A549 (cell line): Measurements from ENCODE around the gene NID1. TPM values are rescaled to one million over a fixed set of nuclear protein-coding genes. Genes with fewer than 3 reads are reported as not detected.

Experiments used
- ATAC-seq, 2 experiments: fragments of 200-7000 bp in 1 of 2; fragments of >200 bp in 1 of 2; cut with Nextera tagmentation in 1 of 2; cut with Tn5 transposase in 1 of 2; 3 replicates each; pipeline versions ENCODE4 v1.8.0 to v1.9.1; 2018 to 2020; ENCODE audit warnings: mild to moderate bottlenecking in 1 of 2, moderate library complexity in 1 of 2
- CTCF ChIA-PET: fragments of 300-600 bp; sonication (Branson Sonifier 250); formaldehyde crosslinking; extraction: SDS; loops from one replicate; lab custom pipeline; 2021; ENCODE audit warnings: antibody characterized with exemption, inconsistent platforms; lab: Yijun Ruan, JAX
- POLR2A ChIA-PET: fragments of 350-600 bp; formaldehyde crosslinking; extraction: SDS; loops from one replicate; lab custom pipeline; 2021; ENCODE audit warnings: antibody characterized with exemption, inconsistent platforms; lab: Yijun Ruan, JAX
- DNase-seq, 2 experiments: peaks; one replicate each; pipeline versions ENCODE4 v3.0.0 to v3.0.0-alpha.2; 2011 to 2016; ENCODE audit warnings: low read depth in 1 of 2, low spot score in 1 of 2
- FAIRE-seq: peaks from 2 replicates; lab custom pipeline; 2011; peaks lifted over from hg19 to GRCh38; lab: Jason Lieb, UNC
- H3K27ac ChIP-seq, 2 experiments: fragments of >200 bp; sonication (Bioruptor Twin); formaldehyde crosslinking; 3 replicates each; pipeline ENCODE4 v1.5.1; 2016 to 2017
- H3K4me1 ChIP-seq: fragments of >200 bp; sonication (Bioruptor Twin); formaldehyde crosslinking; 3 replicates; pipeline ENCODE4 v1.6.1; 2016
- H3K4me2 ChIP-seq: fragments of >200 bp; sonication (Bioruptor Twin); formaldehyde crosslinking; 3 replicates; pipeline ENCODE4 v1.6.1; 2016
- H3K4me3 ChIP-seq: fragments of >200 bp; sonication (Bioruptor Twin); formaldehyde crosslinking; 3 replicates; pipeline ENCODE4 v1.5.1; 2016
- H3K9me3 ChIP-seq: fragments of >200 bp; sonication (Bioruptor Twin); formaldehyde crosslinking; 3 replicates; pipeline ENCODE4 v1.6.1; 2016
- ATOH8 ChIP-seq: fragments of 250-450 bp; sonication (Bioruptor Pico); IDR thresholded peaks from 2 replicates; pipeline ENCODE4 v1.5.0; 2020; ENCODE audit warnings: low read depth, mild to moderate bottlenecking, moderate library complexity
- BHLHE40 ChIP-seq: IDR thresholded peaks from 2 replicates; pipeline ENCODE4 v1.6.1; 2012; ENCODE audit warnings: low read depth, low read length, inconsistent platforms
- CBX2 ChIP-seq: fragments of 200-600 bp; sonication (generic); IDR thresholded peaks from 2 replicates; pipeline ENCODE4 v1.6.1; 2016; ENCODE audit warnings: low read depth, mild to moderate bottlenecking, borderline replicate concordance
- CBX8 ChIP-seq: fragments of 200-600 bp; sonication (generic); IDR thresholded peaks from 2 replicates; pipeline ENCODE4 v1.6.1; 2016
- CHD4 ChIP-seq: fragments of 200-600 bp; sonication (generic); IDR thresholded peaks from 2 replicates; pipeline ENCODE4 v1.6.1; 2016; ENCODE audit warnings: antibody characterized with exemption, mild to moderate bottlenecking, borderline replicate concordance
- EHMT2 ChIP-seq: fragments of 200-600 bp; sonication (generic); IDR thresholded peaks from 2 replicates; pipeline ENCODE4 v1.6.1; 2016; ENCODE audit warnings: antibody characterized with exemption, low read depth, mild to moderate bottlenecking, moderate library complexity
- ESRRA ChIP-seq: fragments of 150-350 bp; IDR thresholded peaks from 2 replicates; pipeline ENCODE4 v1.6.1; 2014; ENCODE audit warnings: mild to moderate bottlenecking, low read length, borderline replicate concordance
- FOSB ChIP-seq: fragments of 250-450 bp; sonication (Bioruptor Pico); IDR thresholded peaks from 2 replicates; pipeline ENCODE4 v1.5.0; 2020; ENCODE audit warnings: mild to moderate bottlenecking, moderate library complexity
- FOSL2 ChIP-seq, 2 experiments: fragments of 450-650 bp in 1 of 2; fragments of >200 bp in 1 of 2; sonication (Bioruptor Twin) in 1 of 2; formaldehyde crosslinking; IDR thresholded peaks; 2 replicates each; pipeline versions ENCODE4 v1.5.0 to v1.6.1; 2016 to 2020; ENCODE audit warnings: mild to moderate bottlenecking in 1 of 2, moderate library complexity in 1 of 2
- FOXS1 ChIP-seq: fragments of 250-450 bp; sonication (Bioruptor Pico); IDR thresholded peaks from 2 replicates; pipeline ENCODE4 v1.5.0; 2020; ENCODE audit warnings: mild to moderate bottlenecking, moderate library complexity
- HEYL ChIP-seq: fragments of 250-450 bp; sonication (Bioruptor Pico); IDR thresholded peaks from 2 replicates; pipeline ENCODE4 v1.8.0; 2021; ENCODE audit warnings: mild to moderate bottlenecking, moderate library complexity
- HOXB13 ChIP-seq: fragments of 250-450 bp; sonication (Bioruptor Pico); IDR thresholded peaks from 2 replicates; pipeline ENCODE4 v1.5.0; 2020; ENCODE audit warnings: low read depth, mild to moderate bottlenecking, moderate library complexity
- HOXB5 ChIP-seq: fragments of 250-450 bp; sonication (Bioruptor Pico); IDR thresholded peaks from 2 replicates; pipeline ENCODE4 v1.5.0; 2020; ENCODE audit warnings: mild to moderate bottlenecking, moderate library complexity
- JUN ChIP-seq, 2 experiments: fragments of >200 bp; sonication (Bioruptor Twin); formaldehyde crosslinking; IDR thresholded peaks; 2 replicates in 1 of 2; 3 replicates in 1 of 2; pipeline ENCODE4 v1.6.1; 2016 to 2017
- KDM1A ChIP-seq: fragments of 200-600 bp; sonication (generic); IDR thresholded peaks from 2 replicates; pipeline ENCODE4 v1.6.1; 2016; ENCODE audit warnings: low read depth, mild to moderate bottlenecking
- MAFK ChIP-seq: fragments of 450-650 bp; IDR thresholded peaks from 2 replicates; pipeline ENCODE4 v1.6.1; 2014; ENCODE audit not compliant: partially characterized antibody
- MAZ ChIP-seq: fragments of 150-350 bp; IDR thresholded peaks from 2 replicates; pipeline ENCODE4 v1.6.1; 2014; ENCODE audit warnings: antibody characterized with exemption, low read depth, low read length, borderline replicate concordance
- NPAS2 ChIP-seq: fragments of 250-450 bp; sonication (Bioruptor Pico); IDR thresholded peaks from 2 replicates; pipeline ENCODE4 v1.8.0; 2022; ENCODE audit warnings: mild to moderate bottlenecking, moderate library complexity, borderline replicate concordance
- PHF8 ChIP-seq: fragments of 200-600 bp; sonication (generic); IDR thresholded peaks from 2 replicates; pipeline ENCODE4 v1.6.1; 2016; ENCODE audit warnings: low read depth, mild to moderate bottlenecking, antibody characterized with exemption, moderate library complexity, borderline replicate concordance
- POLR2A ChIP-seq: IDR thresholded peaks from 2 replicates; pipeline ENCODE4 v1.6.1; 2012; ENCODE audit warnings: mild to moderate bottlenecking, low read length
- RAD21 ChIP-seq, 2 experiments: fragments of >200 bp in 1 of 2; sonication (Bioruptor Twin) in 1 of 2; formaldehyde crosslinking in 1 of 2; IDR thresholded peaks in 1 of 2; conservative IDR thresholded peaks in 1 of 2; 2 replicates in 1 of 2; 3 replicates in 1 of 2; pipeline ENCODE4 v1.6.1; 2012 to 2018; ENCODE audit warnings: inconsistent platforms in 1 of 2
- RFX5 ChIP-seq: fragments of 450-650 bp; IDR thresholded peaks from 2 replicates; pipeline ENCODE4 v1.7.1; 2014; ENCODE audit warnings: antibody characterized with exemption, mild to moderate bottlenecking, moderate library complexity
- RNF2 ChIP-seq: fragments of 200-600 bp; sonication (generic); IDR thresholded peaks from 2 replicates; pipeline ENCODE4 v1.6.1; 2016; ENCODE audit warnings: low read depth, mild to moderate bottlenecking, antibody characterized with exemption, moderate library complexity, borderline replicate concordance
- SMC3 ChIP-seq: fragments of >200 bp; sonication (Bioruptor Twin); formaldehyde crosslinking; IDR thresholded peaks from 3 replicates; pipeline ENCODE4 v1.6.1; 2018; ENCODE audit warnings: inconsistent platforms
- TFCP2L1 ChIP-seq: fragments of 250-450 bp; sonication (Bioruptor Pico); IDR thresholded peaks from 2 replicates; pipeline ENCODE4 v1.5.0; 2021; ENCODE audit warnings: mild to moderate bottlenecking
- TP53 ChIP-seq: fragments of 250-450 bp; sonication (Bioruptor Pico); IDR thresholded peaks from 2 replicates; pipeline ENCODE4 v1.5.0; 2021; ENCODE audit warnings: mild to moderate bottlenecking, moderate library complexity
- ZSCAN20 ChIP-seq: fragments of 250-450 bp; sonication (Bioruptor Pico); IDR thresholded peaks from 2 replicates; pipeline ENCODE4 v1.8.0; 2022; ENCODE audit warnings: mild to moderate bottlenecking, moderate library complexity
- WGBS: methylation state at CpG from one replicate; pipeline ENCODE4 v1.1.6; 2017; ENCODE audit errors: missing lambda C conversion rate; 5-methylcytosine and 5-hydroxymethylcytosine counted together
- polyA plus RNA-seq, 4 experiments: library from polyadenylated mRNA; depleted of rRNA in 3 of 4; stranded (reverse); fragments of >200 nt; fragmentation: RNase III in 1 of 4; extraction: RNeasy Plus Mini Kit Qiagen cat#74134 plus additional on column Dnase treatment in 1 of 4; gene quantifications; 2 replicates in 3 of 4; 3 replicates in 1 of 4; pipeline ENCODE4 v1.2.3, GENCODE V29; 2011 to 2017
- TF ChIP-seq, protein P1 (sequence below): fragments of 450-650 bp; IDR thresholded peaks from 2 replicates; pipeline ENCODE4 v1.6.1; 2014; ENCODE audit warnings: antibody characterized with exemption
- TF ChIP-seq, protein P2 (sequence below): fragments of 200-600 bp; sonication (generic); IDR thresholded peaks from 2 replicates; pipeline ENCODE4 v1.6.1; 2016; ENCODE audit warnings: antibody characterized with exemption, mild to moderate bottlenecking, moderate library complexity
- TF ChIP-seq, protein P3 (sequence below): IDR thresholded peaks from 2 replicates; pipeline ENCODE4 v1.6.1; 2012; ENCODE audit warnings: low read depth, borderline replicate concordance

NID1 gene
- polyA plus RNA-seq, 2 of the 4 experiments (the other 2 are of a cell fraction): 6.8 to 10.5 TPM

GRCh38 chr1:235993652-235994051, 71.2 kb downstream of the NID1 start:
- WGBS: 91% methylated on average over 26 of the region's 31 CpGs

DNA sequence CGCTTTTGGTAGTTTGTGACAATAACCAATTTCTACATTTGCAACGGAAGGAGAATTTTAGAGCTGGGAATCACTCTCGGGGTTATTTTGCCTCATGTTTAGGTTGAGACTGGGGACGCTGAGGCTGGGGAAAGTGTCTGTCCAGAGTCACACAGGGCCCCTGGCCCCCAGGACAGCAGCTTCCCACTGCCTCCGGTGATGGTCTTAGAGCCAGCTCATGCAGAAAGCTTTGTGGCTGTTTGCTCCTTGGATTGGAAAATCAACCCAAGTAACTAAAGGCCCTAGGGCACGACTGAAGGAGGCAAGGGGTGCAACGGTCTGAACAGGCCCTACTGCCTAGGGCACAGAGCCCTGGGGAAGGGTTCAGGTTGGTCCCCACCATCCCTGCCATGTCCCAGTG, 72.0 kb downstream of the NID1 start:
- ATAC-seq (no peak; a peak in 1 of 6 replicates), DNase-seq (no peak)
- no peak overlapping the region for H3K27ac ChIP-seq
- no peaks in the 10 kb centered on the region for H3K9me3 ChIP-seq
- POLR2A ChIA-PET: no interaction called here
- no peaks in the 10 kb centered on the region for H3K4me1 ChIP-seq
- TF ChIP-seq SMC3 (no peak), FOXS1 (CRISPR knock-in tag) (no peak), NPAS2 (CRISPR knock-in tag) (no peak), RNF2 (no peak), POLR2A (no peak), TFCP2L1 (CRISPR knock-in tag) (no peak), EHMT2 (no peak), ATOH8 (CRISPR knock-in tag) (no peak), RFX5 (no peak), KDM1A (no peak), HEYL (CRISPR knock-in tag) (no peak), PHF8 (no peak), BHLHE40 (no peak), FOSL2 (IDR thresholded peaks at IDR 0.05) (no peak), FOSL2 (CRISPR knock-in tag; IDR thresholded peaks at IDR 0.05) (no peak), MAFK (no peak), ESRRA (no peak)
- TF ChIP-seq, protein P1, sequence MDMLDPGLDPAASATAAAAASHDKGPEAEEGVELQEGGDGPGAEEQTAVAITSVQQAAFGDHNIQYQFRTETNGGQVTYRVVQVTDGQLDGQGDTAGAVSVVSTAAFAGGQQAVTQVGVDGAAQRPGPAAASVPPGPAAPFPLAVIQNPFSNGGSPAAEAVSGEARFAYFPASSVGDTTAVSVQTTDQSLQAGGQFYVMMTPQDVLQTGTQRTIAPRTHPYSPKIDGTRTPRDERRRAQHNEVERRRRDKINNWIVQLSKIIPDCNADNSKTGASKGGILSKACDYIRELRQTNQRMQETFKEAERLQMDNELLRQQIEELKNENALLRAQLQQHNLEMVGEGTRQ: no peak
- TF ChIP-seq, all 56 proteins: peak for 0
- WGBS: 65% methylated on average over 7 of the region's 7 CpGs
- Histone ChIP-seq H3K4me3 (no peak overlapping the region), H3K4me2 (no peak overlapping the region)
- FAIRE-seq: no peak
- CTCF ChIA-PET: interaction anchor here (0.9 to 5.3 kb wide), 3 partner anchors 9 to 24 kb away, joined by 3 to 28 read pairs (median 4); no protein-coding TSS in a partner anchor

More at GRCh38 chr1:235993652-235994051, 71.2 kb downstream of the NID1 start:
- TF ChIP-seq CHD4 (no peak), JUN (IDR thresholded peaks at IDR 0.05) (no peak), RAD21 (conservative IDR thresholded peaks at IDR 0.05 in 1 of 2, IDR thresholded peaks at IDR 0.05 in 1 of 2) (no peak), MAFK (no peak), CBX8 (no peak), RFX5 (no peak), CBX2 (no peak), HOXB13 (no peak), NPAS2 (CRISPR knock-in tag) (no peak), ZSCAN20 (no peak), TP53 (CRISPR knock-in tag) (no peak), EHMT2 (no peak), SMC3 (no peak), HOXB5 (CRISPR knock-in tag) (no peak), FOSB (CRISPR knock-in tag) (no peak), MAZ (no peak), ESRRA (no peak)
- TF ChIP-seq, protein P2, sequence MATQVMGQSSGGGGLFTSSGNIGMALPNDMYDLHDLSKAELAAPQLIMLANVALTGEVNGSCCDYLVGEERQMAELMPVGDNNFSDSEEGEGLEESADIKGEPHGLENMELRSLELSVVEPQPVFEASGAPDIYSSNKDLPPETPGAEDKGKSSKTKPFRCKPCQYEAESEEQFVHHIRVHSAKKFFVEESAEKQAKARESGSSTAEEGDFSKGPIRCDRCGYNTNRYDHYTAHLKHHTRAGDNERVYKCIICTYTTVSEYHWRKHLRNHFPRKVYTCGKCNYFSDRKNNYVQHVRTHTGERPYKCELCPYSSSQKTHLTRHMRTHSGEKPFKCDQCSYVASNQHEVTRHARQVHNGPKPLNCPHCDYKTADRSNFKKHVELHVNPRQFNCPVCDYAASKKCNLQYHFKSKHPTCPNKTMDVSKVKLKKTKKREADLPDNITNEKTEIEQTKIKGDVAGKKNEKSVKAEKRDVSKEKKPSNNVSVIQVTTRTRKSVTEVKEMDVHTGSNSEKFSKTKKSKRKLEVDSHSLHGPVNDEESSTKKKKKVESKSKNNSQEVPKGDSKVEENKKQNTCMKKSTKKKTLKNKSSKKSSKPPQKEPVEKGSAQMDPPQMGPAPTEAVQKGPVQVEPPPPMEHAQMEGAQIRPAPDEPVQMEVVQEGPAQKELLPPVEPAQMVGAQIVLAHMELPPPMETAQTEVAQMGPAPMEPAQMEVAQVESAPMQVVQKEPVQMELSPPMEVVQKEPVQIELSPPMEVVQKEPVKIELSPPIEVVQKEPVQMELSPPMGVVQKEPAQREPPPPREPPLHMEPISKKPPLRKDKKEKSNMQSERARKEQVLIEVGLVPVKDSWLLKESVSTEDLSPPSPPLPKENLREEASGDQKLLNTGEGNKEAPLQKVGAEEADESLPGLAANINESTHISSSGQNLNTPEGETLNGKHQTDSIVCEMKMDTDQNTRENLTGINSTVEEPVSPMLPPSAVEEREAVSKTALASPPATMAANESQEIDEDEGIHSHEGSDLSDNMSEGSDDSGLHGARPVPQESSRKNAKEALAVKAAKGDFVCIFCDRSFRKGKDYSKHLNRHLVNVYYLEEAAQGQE: no peak
- TF ChIP-seq, protein P3, sequence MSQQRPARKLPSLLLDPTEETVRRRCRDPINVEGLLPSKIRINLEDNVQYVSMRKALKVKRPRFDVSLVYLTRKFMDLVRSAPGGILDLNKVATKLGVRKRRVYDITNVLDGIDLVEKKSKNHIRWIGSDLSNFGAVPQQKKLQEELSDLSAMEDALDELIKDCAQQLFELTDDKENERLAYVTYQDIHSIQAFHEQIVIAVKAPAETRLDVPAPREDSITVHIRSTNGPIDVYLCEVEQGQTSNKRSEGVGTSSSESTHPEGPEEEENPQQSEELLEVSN: no peak
- FAIRE-seq: no peak
- no peak for ATAC-seq
- H3K4me1 ChIP-seq: peaks cover under 1% of the 10 kb centered on the region
- H3K4me3 ChIP-seq: no peak overlapping the region
- H3K9me3 ChIP-seq: no peaks in the 10 kb centered on the region
- no peak overlapping the region for H3K4me2 ChIP-seq
- H3K27ac ChIP-seq: no peak overlapping the region
- POLR2A ChIA-PET: no interaction called here
- CTCF ChIA-PET: interaction anchor here (5.3 kb wide), 1 partner anchor 22 kb away, joined by 28 read pairs; no protein-coding TSS in a partner anchor
- DNase-seq: no peak
